RWPE1 (cell line): ENCODE results near the gene KCNC4.

Experiments used
- CTCF ChIA-PET: fragments of 350-600 bp; sonication (Branson Sonifier 250); formaldehyde crosslinking; extraction: SDS; loops from one replicate; lab custom pipeline; 2021; lab: Yijun Ruan, JAX
- POLR2A ChIA-PET: fragments of 400-600 bp; formaldehyde crosslinking; extraction: SDS; loops from one replicate; lab custom pipeline; 2020; ENCODE audit warnings: antibody characterized with exemption; ENCODE audit not compliant: low non-redundant PET; lab: Yijun Ruan, JAX
- DNase-seq: peaks from one replicate; pipeline ENCODE4 v3.0.0; 2012; ENCODE audit warnings: low spot score
- H3K27ac ChIP-seq: fragments of 450-650 bp; 2 replicates; pipeline ENCODE4 v1.5.1; 2017
- CTCF ChIP-seq: fragments of 450-650 bp; conservative IDR thresholded peaks from 2 replicates; pipeline ENCODE4 v1.5.1; 2017; ENCODE audit warnings: low read depth, mild to moderate bottlenecking

Gene KCNC4

GRCh38 chr1:110209715-110210603 is at the start of gene KCNC4:
TSS of gene KCNC4 (plus strand) at chr1:110210314. CDS start at chr1:110211500, 1,186 bp downstream.
- ChIA-PET POLR2A (interaction anchor here (0.6 kb wide), 1 partner anchor 72 kb away, joined by 3 read pairs; no protein-coding TSS in a partner anchor), CTCF (interaction anchor here (0.6 to 13.5 kb wide), 7 partner anchors 26 to 286 kb away, joined by 3 to 265 read pairs (median 3); no protein-coding TSS in a partner anchor)
- TF ChIP-seq CTCF, result no peak
- peak within 1 kb of the TSS; percentile 69 for H3K27ac ChIP-seq
- peak; percentile 77 for DNase-seq

GRCh38 chr1:110160538-110161100 is 49.5 kb upstream of the KCNC4 start:
- no peak overlapping the region for H3K27ac ChIP-seq
- POLR2A ChIA-PET, result no interaction called here
- no peak for TF ChIP-seq CTCF
- DNase-seq, result no peak
- CTCF ChIA-PET, result no interaction called here

GRCh38 chr1:110161165-110161564 is 48.9 kb upstream of the KCNC4 start:
- ChIA-PET CTCF (no interaction called here), POLR2A (no interaction called here)
- DNase-seq, result no peak
- H3K27ac ChIP-seq, result no peak overlapping the region
- TF ChIP-seq CTCF, result no peak

GRCh38 chr1:110161849-110162248 is 48.3 kb upstream of the KCNC4 start:
- ChIA-PET CTCF (interaction anchor here (0.8 kb wide), 1 partner anchor 13 kb away, joined by 3 read pairs; no protein-coding TSS in a partner anchor), POLR2A (no interaction called here)
- no peak for DNase-seq
- no peak overlapping the region for H3K27ac ChIP-seq
- no peak for TF ChIP-seq CTCF

GRCh38 chr1:110163591-110163990 is 46.5 kb upstream of the KCNC4 start:
- ChIA-PET CTCF (no interaction called here), POLR2A (no interaction called here)
- DNase-seq, result no peak
- no peak for TF ChIP-seq CTCF
- no peak overlapping the region for H3K27ac ChIP-seq

- ChIA-PET CTCF (interaction anchor here (0.6 kb wide), 1 partner anchor 134 kb away, joined by 5 read pairs; no protein-coding TSS in a partner anchor), POLR2A (no interaction called here)
- DNase-seq, result no peak
- no peak for TF ChIP-seq CTCF
- no peak overlapping the region for H3K27ac ChIP-seq
Measured at GRCh38 chr1:110164725-110165350, 45.3 kb upstream of the KCNC4 start.
